HG03565 (cell line): ENCODE data around the gene OR2T11.
"Not testable (repeated sequence)": the region's sequence is repeated elsewhere in the genome, so short reads cannot be mapped to it uniquely, and the experiment has no call there.

Experiments used
- ATAC-seq: cut with Tn5 transposase; IDR thresholded peaks from one replicate; pipeline ENCODE4 v1.9.1; 2021; ENCODE audit warnings: mild to moderate bottlenecking, moderate library complexity; ENCODE audit not compliant: unreplicated experiment

The OR2T11 gene, protein sequence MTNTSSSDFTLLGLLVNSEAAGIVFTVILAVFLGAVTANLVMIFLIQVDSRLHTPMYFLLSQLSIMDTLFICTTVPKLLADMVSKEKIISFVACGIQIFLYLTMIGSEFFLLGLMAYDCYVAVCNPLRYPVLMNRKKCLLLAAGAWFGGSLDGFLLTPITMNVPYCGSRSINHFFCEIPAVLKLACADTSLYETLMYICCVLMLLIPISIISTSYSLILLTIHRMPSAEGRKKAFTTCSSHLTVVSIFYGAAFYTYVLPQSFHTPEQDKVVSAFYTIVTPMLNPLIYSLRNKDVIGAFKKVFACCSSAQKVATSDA

DNA sequence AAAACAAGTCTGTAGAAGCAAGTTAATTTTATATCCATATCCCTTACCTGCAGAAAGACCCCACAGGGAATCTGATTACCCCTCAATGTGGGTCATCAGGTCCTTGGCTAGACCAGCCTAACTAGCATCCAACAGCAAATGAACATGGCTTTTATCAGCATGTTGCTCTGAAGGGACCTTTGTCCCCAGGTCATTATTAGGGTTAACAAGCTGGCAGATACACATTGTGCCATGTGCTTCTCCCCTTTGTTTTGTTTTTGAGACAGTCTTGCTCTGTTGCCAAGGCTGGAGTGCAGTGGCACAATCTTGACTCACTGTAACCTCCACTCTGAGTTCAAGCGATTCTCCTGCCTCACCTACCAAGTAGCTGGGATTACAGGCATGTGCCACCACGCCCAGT lies at the start of gene OR2T11:
Gene OR2T11, minus strand, starts transcription at position 101 of the 400 bp plus-strand sequence. CDS start 7,963 bp downstream, outside the sequence.
- not testable (repeated sequence) for ATAC-seq

DNA sequence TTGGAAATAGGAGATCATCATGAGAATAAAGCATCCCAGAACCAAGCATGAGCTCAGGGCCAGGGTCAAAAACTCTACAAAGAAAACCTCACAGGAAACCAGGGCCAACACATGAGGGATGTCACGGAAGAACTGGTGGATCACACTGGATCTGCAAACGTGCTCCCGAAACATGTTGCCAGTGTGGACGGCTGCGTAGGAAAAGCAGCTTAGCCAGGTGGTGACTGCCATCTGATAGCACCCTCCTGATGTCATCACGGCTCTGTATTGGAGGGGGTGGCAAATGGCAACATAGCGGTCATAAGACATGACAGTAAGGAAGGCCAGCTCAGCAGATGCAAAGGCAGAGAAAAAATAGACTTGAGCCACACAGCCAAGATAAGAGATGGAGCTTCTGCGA lies 46.8 kb upstream of the OR2T11 start:
- ATAC-seq = no peak

DNA sequence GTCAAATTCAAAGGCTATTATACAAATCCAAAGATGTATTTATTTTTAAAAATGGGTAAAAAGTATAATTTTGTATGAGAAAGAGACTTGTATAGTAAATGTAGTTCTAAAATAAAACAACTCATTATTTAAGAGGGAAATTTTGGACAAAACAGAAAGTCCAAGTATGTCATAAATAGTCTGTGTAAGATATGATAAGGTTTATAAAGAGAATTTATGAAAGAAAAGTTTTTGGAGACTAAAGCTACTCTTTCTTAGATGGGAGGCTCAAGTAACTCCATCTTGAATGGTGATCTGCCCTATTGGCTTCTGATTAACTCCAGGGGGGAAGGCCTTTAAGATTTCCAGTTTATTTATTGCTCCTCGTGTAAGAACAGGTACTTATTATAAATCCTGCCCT lies 35.1 kb upstream of the OR2T11 start:
- ATAC-seq = no peak

DNA sequence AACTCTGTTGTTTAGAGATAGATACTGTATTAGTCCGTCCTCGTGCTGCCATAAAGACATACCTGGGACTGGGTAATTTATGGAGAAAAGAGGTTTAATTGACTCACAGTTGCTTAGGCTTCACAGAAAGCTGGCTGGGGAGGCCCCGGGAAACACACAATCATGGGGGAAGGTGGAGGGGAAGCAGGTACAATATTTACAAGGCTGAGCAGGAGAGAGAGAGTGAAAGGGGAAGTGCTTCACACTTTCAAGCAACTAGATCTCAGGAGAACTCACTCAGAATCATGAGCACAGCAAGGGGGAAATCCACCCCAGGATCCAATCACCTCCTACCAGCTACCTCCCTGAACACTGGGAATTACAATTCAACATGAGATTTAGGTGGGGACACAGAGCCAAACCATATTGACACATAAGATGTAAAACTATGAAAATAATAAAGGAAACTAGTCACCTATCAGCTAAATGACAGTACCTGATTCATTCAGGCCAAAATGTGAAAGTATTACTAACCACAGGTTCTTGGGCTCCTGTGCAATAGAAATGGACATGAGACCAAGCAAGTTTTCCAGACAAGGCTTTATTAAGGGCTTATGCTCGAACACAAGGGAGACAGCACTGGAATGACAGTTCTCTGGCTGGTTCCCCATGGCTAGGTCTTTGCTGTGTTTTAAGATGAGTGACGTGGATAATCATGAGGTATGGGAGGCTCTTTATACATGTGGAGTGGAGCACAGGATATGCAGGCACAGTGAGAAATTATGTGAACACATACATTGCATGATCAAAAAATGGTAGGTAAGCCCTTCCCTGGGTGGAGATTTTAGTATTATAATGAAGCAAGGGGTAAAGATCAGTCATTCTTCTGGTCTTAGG lies 28.8 kb upstream of the OR2T11 start:
- ATAC-seq = peak; percentile 97

DNA sequence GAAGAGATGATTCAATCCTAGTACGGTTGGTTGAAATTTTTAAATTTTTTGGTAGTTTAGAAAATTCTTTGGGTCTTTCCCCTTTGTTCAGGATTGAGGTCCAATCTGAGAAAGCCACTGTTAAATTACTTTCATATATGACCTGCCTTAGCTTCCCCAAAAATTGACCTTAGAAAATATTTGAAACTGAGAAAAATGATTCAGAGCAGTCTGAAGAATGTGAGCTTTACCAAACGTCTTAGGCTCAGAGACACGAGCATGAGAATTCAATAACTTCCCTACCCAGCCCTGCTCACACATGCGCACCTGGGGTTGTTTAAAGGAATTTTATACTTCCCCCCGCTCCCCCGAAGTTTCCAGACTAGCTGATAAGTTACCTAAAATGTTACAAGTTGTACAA lies 21.9 kb upstream of the OR2T11 start:
- peak; percentile 41 for ATAC-seq

DNA sequence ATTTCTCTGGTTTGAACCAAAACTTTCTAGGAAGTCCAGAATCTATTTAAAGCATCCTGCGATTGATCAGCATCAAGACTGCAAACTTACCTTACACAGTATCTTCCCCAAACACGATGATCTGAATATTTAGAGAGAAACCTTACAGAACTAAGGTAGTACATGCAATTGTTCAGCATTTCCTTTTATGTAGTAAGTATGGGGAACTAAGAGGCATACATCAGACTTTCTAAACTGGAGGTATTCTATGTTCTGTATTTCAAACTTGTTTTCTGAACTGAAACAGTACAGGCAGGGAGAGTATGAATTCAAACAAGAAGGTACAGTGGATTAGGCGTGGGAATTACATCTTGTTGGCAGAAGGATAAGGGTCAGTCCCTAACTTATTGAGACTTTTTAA lies 20.5 kb upstream of the OR2T11 start, which contains the start of gene OR2T27:
Gene OR2T27, minus strand, starts transcription at position 175 of the 400 bp plus-strand sequence. CDS start 4,644 bp downstream, outside the sequence.
- ATAC-seq = peak; percentile 58

DNA sequence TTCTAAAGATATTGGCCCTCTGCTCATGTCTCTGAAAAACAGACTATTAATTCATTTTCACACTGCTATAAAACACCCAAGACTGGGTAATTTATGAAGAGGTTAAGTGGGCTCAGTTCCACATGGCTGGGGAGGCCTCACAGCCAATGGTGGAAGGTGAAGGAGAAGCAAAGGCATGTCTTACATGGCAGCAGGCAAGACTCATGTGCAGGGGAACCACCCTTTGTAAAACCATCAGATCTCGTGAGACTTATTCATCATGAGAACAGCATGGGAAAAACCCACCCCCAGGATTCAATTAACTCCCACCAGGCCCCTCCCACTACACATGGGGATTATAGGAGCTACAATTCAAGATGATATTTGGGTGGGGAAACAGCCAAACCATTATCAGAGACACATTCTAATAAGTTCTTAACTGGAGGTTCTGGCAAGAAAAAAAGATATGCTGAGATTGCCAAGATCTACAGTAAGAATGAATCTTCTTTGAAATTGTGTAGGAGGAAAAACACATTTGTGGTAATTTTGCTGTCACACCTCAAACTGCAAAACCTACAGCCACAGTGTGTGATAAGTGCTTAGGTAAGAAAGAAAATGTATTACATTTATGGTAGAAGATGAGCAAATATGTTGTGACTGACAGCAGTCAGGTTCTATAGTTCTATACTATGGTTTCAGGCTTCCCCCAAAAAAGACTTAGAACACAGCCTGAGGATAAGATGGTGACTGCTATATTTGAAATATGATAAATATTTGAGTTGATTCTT lies 14.1 kb upstream of the OR2T11 start:
- not testable (repeated sequence) for ATAC-seq

DNA sequence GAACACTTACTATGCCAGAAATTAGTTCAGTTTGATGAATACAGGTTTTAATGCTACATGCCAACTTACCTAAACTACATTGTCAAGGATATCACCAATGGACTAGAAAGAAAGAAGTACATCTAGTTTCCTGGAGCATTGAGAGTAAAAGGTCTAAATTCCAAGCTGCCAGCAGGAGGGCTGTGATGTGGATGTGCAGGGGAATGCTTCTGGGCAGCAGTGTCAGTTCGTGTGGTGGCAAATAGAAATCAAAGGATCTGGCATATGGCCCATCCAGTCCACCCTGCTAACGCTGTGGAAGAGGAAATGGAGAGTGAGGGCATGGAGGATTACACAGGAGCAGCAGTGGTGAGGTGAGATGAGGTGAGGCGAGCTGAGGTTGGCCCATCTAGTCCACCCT lies 10.3 kb upstream of the OR2T11 start, which contains the start of gene OR2T35:
Gene OR2T35, minus strand, starts transcription at position 101 of the 400 bp plus-strand sequence. CDS start 6,020 bp downstream, outside the sequence.
- ATAC-seq = not testable (repeated sequence)

DNA sequence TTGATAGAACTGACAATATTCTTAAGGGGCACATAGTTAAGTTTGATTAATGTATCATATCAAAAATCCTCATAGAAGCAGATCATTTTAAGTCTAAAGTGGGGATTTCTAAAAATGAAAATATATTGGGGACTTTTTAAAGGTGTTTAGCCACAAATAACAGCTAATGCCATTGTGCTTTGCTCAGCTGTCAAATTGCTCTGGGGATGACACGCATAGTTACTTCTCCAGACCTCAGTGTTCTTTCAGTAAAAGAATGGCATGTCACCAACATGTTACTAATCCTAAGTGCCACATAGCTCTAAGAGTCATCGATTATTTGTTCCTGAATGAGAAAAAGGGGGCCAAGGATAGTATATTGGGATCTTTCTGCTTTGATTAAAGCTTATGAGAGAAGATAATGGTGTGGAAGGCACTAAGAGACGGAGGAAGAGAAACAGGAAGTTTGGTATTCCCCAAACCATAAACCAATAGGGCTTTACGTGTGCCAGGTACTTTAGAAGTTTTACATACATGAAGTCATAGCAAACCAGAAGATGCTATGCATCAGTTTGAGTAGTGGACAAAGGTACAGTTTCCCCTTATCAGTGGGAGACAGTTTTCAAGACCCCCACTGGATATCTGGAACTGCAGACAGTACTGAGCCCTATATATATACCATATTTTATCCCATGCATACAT lies 8.2 kb upstream of the OR2T11 start:
- ATAC-seq = peak; percentile 52

DNA sequence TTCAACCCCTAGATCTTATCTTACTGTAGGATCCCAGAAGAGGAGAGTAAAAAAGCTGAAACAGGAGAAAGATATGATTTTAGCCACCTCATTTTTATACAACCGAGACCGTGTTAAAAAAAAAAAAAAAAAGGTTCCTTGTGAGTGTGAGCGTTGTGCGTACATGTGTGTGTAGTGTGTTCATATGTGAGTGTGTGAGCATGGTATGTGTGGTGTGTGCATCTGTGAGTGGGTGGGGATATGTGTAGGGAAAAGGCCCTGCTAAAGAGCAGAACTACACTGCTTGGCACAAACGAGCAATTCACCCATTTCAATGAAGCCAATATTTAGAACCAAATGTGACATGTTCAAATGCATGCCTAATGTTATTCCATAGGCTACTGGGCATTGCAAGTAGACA lies 6.7 kb upstream of the OR2T11 start:
- not testable (repeated sequence) for ATAC-seq

DNA sequence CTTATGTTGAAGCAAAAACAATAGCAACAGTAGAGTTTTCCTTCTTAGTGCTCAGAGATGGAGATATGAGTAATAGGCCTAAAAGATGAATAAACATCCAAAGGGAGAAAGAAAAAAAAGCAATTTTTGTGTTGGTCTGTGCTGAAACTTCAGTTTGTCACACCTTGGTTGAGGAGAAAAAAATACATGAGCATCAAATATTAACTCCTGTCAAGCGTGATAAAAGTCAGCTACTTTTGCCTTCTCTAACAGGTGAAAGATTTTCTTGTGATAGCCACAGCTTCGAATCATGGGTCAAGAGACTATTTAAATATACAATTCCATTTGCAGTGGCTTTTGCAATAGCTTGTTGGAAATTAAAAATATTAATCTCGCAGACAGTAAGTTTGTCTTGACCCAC lies 6.0 kb upstream of the OR2T11 start:
- peak; percentile 33 for ATAC-seq

DNA sequence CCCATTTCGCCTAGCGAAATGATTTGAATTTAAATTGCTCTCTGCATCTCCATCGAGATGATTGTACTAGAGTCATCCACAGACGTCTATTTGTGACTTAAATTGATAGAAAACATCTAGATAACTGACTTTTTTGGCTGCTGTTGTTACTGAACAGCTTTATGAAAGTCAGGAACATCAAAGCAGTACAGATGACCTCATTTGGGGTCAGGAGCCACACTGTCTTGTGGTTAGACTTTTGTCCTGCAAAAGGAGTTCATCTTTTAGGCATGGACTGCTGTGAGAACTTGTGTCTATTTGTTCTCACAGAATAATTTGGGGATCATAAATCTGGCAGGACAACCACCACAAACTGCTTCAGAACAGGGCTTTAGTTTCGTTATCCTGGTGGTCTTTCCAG lies 4.8 kb upstream of the OR2T11 start:
- ATAC-seq = peak; percentile 34

DNA sequence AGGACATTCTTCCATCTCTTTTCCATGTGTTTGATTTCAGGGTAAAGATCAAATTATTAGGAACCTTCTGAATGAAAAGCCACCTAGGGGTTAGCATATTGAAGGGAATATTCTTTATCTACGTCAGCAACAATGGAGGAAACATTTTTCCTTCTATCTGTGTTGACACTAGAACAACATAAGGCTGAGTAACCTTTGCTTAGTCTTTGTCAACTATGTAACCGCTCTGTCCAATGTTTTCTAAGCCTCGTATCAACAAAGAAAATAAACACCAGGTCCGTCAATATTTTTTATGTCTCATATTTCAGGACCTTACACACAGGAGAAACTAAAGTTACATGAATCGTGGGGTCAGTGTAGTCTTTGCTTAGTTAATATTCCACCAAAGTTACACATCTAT lies 1.7 kb upstream of the OR2T11 start:
- ATAC-seq = not testable (repeated sequence)

DNA sequence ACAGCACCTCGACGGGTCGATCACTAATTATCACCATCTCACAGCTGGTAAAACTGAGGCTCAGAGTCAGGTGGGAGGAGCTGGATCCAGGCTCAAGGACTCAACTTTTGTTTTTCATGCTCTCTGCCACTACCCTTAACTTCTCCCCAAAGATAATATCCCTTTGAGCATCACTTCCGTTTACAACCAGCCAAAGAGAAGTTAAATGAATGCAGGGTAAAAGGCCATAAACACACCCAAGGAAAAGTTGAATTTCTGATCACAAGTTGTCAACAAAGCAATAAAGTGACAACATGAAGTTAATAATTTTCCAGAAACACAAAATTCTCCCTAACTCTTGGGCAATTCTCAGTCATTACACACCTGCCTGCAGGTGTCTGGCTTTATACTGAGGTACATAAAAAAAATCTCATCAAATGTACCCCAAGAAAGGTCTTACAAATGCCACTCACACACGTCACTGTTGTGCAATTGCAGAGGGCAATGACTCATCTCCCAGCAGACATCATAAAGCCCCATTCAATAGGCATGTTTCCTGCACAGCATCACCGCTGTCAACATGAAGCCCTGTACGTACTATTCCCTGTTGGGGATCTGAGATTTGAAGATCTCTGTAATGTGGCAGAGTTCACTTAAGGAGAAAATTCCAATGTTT lies 3.4 kb downstream of the OR2T11 start:
- ATAC-seq = no peak

DNA sequence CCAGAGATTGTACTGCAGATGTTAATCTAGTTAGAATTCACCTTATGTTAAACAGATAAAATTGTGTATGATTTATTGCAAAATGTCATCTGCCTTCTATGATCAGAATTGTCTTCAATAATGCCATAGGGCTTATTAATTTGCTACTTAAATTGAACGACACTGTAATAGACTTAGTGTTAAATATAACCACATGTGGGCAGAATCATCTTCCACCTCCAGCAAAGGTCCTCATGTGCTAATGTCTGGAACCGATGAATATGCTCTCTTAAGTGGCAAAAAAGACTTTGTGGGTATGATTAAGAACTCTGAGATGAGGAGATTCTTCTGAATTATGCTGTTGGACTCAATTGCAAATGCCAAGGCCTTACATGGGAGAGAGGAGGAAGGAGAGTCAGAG lies 4.3 kb downstream of the OR2T11 start:
- ATAC-seq = no peak

DNA sequence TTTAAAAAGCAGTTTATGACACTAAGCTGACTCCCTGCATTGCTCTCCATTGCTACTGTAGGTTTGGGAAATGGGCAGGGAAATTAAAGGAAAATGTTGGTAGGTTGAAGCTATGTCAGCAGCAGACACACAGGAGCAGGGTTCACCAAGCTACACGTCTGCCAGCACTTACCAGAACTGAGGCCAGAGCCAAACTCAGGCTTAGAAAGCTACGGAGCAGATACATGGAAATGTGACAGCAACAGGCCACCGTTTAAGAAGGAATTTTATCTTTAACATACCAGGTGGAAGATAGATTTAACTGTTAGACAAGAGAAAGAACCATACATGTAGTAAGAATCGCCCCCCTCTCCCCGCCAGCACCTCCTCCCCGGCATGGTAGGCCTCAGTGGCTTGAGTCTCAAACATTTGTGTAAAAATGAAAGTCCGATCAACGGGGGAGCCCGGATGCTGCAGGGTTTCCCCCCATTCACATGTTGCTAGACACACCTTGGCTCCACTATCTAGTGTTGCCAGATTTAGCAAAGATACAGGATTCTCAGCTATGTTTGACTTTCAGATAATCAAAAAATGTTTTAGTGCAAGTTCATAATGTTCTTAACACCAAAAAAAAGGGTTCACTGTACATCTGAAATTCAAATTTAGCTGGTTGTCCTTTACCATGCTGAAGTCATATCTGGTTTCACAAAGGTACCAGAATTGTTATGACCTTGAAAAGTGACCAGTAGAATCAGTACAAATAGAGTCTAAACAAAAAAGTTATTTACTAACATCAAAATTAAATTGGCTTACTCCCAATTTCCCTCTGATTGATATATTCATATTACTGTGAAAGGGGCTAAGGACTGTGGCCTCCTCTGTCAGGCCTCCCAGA lies 6.7 kb downstream of the OR2T11 start:
- ATAC-seq = peak; percentile 84

DNA sequence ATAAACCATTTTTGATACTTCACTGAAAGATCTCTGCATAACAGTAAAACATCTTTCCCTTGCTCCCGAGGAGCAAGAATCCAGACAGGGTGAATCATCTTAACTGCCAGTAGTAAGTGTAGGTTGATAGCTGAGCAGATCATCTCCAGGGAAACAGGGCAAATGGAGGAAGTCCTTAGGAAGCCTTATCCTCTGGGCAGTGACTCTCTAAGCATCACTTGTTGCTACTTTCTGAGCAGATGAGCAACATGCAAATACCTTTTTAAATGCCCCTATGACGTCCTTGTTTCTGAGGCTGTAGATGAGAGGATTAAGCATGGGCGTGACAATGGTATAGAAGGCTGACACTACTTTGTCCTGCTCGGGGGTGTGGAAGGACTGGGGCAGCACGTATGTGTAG lies 8.9 kb downstream of the OR2T11 start:
- ATAC-seq = no peak

DNA sequence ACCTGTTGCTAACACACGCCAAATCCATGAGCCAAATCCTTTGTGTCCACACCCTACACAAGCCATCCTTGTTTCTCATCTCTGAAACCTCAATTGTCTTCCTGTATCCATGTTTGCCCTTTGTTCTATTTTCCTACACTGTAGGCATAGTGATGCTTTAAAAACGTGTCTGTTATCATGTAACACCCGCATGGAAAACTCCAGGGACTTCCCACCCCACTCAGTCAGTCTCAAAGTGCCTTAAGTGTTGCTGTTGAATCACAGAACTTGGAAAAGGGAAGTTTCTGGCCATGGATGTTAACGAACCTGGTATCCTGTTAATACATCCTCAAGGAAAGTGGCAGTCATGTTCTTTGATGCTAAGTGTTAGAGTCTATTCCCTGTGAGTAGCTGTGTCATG lies 9.7 kb downstream of the OR2T11 start:
- no peak for ATAC-seq

DNA sequence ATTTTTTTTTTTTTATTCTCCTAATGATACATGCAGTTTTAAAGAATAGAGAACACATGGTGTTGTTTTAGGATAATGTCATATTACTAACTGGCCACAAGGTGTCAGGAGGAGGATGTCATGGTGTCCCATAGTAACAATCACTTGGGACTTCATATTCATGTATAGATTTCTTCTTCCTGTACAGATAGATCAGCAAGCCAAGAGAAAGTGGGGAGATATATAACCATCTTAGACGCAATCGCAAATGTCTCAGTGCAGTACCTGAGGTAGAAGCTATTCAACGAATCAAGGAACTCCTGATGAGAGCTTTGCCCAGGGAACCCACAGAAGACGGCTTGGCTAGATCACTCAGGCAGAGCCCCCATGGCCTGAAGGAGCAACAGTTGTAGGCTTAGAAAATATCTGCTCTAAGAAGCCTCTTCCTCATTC lies 12.3 kb downstream of the OR2T11 start:
- peak; percentile 86 for ATAC-seq
